Neural cell (in vitro differentiated cells): ENCODE measurements around the gene RARG. TPM values are rescaled to one million over a fixed set of nuclear protein-coding genes. Genes with fewer than 3 reads are reported as not detected.

Experiments
- H2AFZ ChIP-seq: fragments of 200-600, 300-800 bp; sonication (generic), shearing (Covaris generic); 2 replicates; pipeline ENCODE4 v1.6.0; 2014; ENCODE audit warnings: low read depth, mild to moderate bottlenecking, antibody characterized with exemption, low read length, moderate library complexity
- H3F3A ChIP-seq: fragments of 200-600 bp; shearing (Covaris generic); 2 replicates; pipeline ENCODE4 v1.6.1; 2016; ENCODE audit warnings: mild to moderate bottlenecking, moderate library complexity, mixed read lengths, antibody characterized with exemption, low read length; ENCODE audit not compliant: insufficient read depth, poor library complexity, severe bottlenecking
- H3K27ac ChIP-seq: fragments of 200-600, 300-800 bp; sonication (generic), shearing (Covaris generic); 2 replicates; pipeline ENCODE4 v1.5.1; 2014; ENCODE audit warnings: mild to moderate bottlenecking, low read length, moderate library complexity
- H3K27me3 ChIP-seq: fragments of 300-800, 200-600 bp; sonication (generic), shearing (Covaris generic); 2 replicates; pipeline ENCODE4 v1.6.0; 2014; ENCODE audit warnings: mild to moderate bottlenecking, low read depth, low read length, moderate library complexity; ENCODE audit not compliant: insufficient read depth
- H3K36me3 ChIP-seq: fragments of 300-800, 200-600 bp; sonication (generic), shearing (Covaris generic); 2 replicates; pipeline ENCODE4 v1.5.1; 2014; ENCODE audit warnings: mild to moderate bottlenecking, antibody characterized with exemption, low read length, moderate library complexity; ENCODE audit not compliant: insufficient read depth
- H3K4me2 ChIP-seq: fragments of 300-800, 200-600 bp; sonication (generic), shearing (Covaris generic); 2 replicates; pipeline ENCODE4 v1.6.0; 2014; ENCODE audit warnings: mild to moderate bottlenecking, low read length
- H3K4me3 ChIP-seq: fragments of 300-800, 200-600 bp; sonication (generic), shearing (Covaris generic); 2 replicates; pipeline ENCODE4 v1.5.1; 2014; ENCODE audit warnings: mild to moderate bottlenecking, low read length, moderate library complexity
- H3K79me2 ChIP-seq: fragments of 200-600 bp; shearing (Covaris generic); replicated peaks from 2 replicates; pipeline ENCODE4 v1.6.0; 2014; ENCODE audit warnings: mild to moderate bottlenecking, low read length, moderate library complexity; ENCODE audit not compliant: insufficient read depth
- H3K9ac ChIP-seq: fragments of 300-800, 200-600 bp; sonication (generic), shearing (Covaris generic); 2 replicates; pipeline ENCODE4 v1.6.1; 2016; ENCODE audit warnings: mild to moderate bottlenecking, low read length, mixed read lengths
- H3K9me2 ChIP-seq: fragments of 200-600 bp; shearing (Covaris generic); 2 replicates; pipeline ENCODE4 v1.6.1; 2016; ENCODE audit warnings: mild to moderate bottlenecking, low read length, mixed read lengths; ENCODE audit not compliant: insufficient read depth
- H3K9me3 ChIP-seq: fragments of 200-600, 300-800 bp; sonication (generic), shearing (Covaris generic); 2 replicates; pipeline ENCODE4 v1.6.1; 2016; ENCODE audit warnings: mild to moderate bottlenecking, mixed run types, low read length, moderate library complexity, mixed read lengths
- H4K20me1 ChIP-seq: fragments of 200-600 bp; shearing (Covaris generic); 2 replicates; pipeline ENCODE4 v1.6.1; 2016; ENCODE audit warnings: mild to moderate bottlenecking, mixed run types; ENCODE audit not compliant: insufficient read depth
- CTCF ChIP-seq: fragments of 450-650 bp; IDR thresholded peaks from 2 replicates; pipeline ENCODE4 v1.5.1; 2014; ENCODE audit warnings: antibody characterized with exemption, mild to moderate bottlenecking, moderate library complexity; ENCODE audit not compliant: poor library complexity, severe bottlenecking
- EP300 ChIP-seq: fragments of 450-650 bp; conservative IDR thresholded peaks from 2 replicates; pipeline ENCODE4 v1.6.1; 2014; ENCODE audit warnings: antibody characterized with exemption, mild to moderate bottlenecking, moderate library complexity; ENCODE audit not compliant: poor library complexity, severe bottlenecking
- EZH2 ChIP-seq: fragments of 200-600, 300-800 bp; shearing (Covaris generic), sonication (generic); IDR thresholded peaks from 2 replicates; pipeline ENCODE4 v1.6.1; 2014; ENCODE audit warnings: antibody characterized with exemption, low read length, borderline replicate concordance, mild to moderate bottlenecking; ENCODE audit not compliant: insufficient read depth, poor library complexity, severe bottlenecking
- MXI1 ChIP-seq: fragments of 450-650 bp; conservative IDR thresholded peaks from 2 replicates; pipeline ENCODE4 v1.6.1; 2014; ENCODE audit warnings: antibody characterized with exemption, mild to moderate bottlenecking; ENCODE audit not compliant: poor library complexity, severe bottlenecking
- POLR2AphosphoS5 ChIP-seq: IDR thresholded peaks from 2 replicates; pipeline ENCODE4 v1.6.1; 2012
- RAD21 ChIP-seq: fragments of 450-650 bp; conservative IDR thresholded peaks from 2 replicates; pipeline ENCODE4 v1.6.1; 2014; ENCODE audit warnings: antibody characterized with exemption, mild to moderate bottlenecking, moderate library complexity
- REST ChIP-seq: IDR thresholded peaks from 2 replicates; pipeline ENCODE4 v1.6.1; 2012; ENCODE audit warnings: borderline replicate concordance
- SMC3 ChIP-seq: fragments of 450-650 bp; conservative IDR thresholded peaks from 2 replicates; pipeline ENCODE4 v1.6.1; 2014; ENCODE audit warnings: antibody characterized with exemption, mild to moderate bottlenecking, moderate library complexity; ENCODE audit not compliant: poor library complexity
- TAF1 ChIP-seq: IDR thresholded peaks from 2 replicates; pipeline ENCODE4 v1.6.1; 2012; ENCODE audit warnings: low read depth
- polyA plus RNA-seq: library from polyadenylated mRNA; depleted of rRNA; stranded (reverse); fragments of >200 nt; gene quantifications from 2 replicates; pipeline ENCODE4 v1.2.3, GENCODE V29; 2014

The RARG gene
- polyA plus RNA-seq, 1 donor from 2014 or later, result 0.61 TPM

DNA sequence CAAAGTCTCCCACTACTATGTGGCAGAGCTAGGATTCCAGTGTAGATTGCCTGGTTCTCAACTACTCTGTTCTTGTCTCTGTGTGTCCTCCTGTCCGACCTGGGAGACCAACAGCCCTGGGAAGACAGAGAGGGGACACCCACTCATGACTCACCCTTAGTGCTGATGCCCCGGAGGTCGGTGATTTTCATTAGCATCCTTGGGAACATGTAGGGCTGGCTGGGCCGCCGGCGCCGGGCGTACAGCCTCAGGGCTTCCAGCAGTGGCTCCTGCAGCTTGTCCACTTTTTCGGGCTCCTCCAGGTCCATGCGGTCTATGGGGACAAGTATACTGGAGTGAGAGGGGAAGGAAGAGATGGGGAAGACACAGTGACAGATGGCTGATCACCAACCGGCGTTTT, 19.1 kb downstream of the RARG start:
- Histone ChIP-seq H2AFZ (no peak overlapping the region), H3K9me2 (no peaks in the 10 kb centered on the region), H3K27ac (no peak overlapping the region), H3K36me3 (no peaks in the 10 kb centered on the region), H3K9ac (no peak overlapping the region), H3K79me2 (no peaks in the 10 kb centered on the region), H3F3A (no peaks in the 10 kb centered on the region), H3K27me3 (peaks cover under 1% of the 10 kb centered on the region), H3K4me2 (no peak overlapping the region), H3K9me3 (no peaks in the 10 kb centered on the region), H3K4me3 (no peak overlapping the region), H4K20me1 (no peaks in the 10 kb centered on the region)
- TF ChIP-seq TAF1 (no peak), REST (no peak), POLR2AphosphoS5 (no peak)

GRCh38 chr12:53211476-53212381, 20.3 kb downstream of the RARG start:
- Histone ChIP-seq H3F3A (no peaks in the 10 kb centered on the region), H3K27ac (no peak overlapping the region), H3K9me3 (no peaks in the 10 kb centered on the region), H3K27me3 (no peaks in the 10 kb centered on the region), H3K4me3 (no peak overlapping the region), H3K36me3 (no peaks in the 10 kb centered on the region), H3K79me2 (no peaks in the 10 kb centered on the region), H3K9ac (no peak overlapping the region), H3K4me2 (no peak overlapping the region), H2AFZ (no peak overlapping the region), H4K20me1 (no peaks in the 10 kb centered on the region), H3K9me2 (no peaks in the 10 kb centered on the region)
- TF ChIP-seq RAD21 (no peak), CTCF (no peak), MXI1 (no peak), SMC3 (no peak), REST (no peak), POLR2AphosphoS5 (no peak), EP300 (no peak), TAF1 (no peak), EZH2 (no peak)
